T-helper 17 cell (primary cell): ENCODE measurements around the gene COPS9. TPM values are rescaled to one million over a fixed set of nuclear protein-coding genes. Genes with fewer than 3 reads are reported as not detected.

Source experiments
- ATAC-seq: fragments of 150-1000 bp; cut with Tn5 transposase; 2 replicates; pipeline ENCODE4 v1.10.0; 2021; ENCODE audit warnings: mild to moderate bottlenecking, moderate library complexity
- DNase-seq, 3 donors: peaks; one replicate each; pipeline versions ENCODE4 v3.0.0 to v3.0.0-alpha.2; 2020 to 2021
- H3K9me3 ChIP-seq: one replicate; pipeline ENCODE4 v1.7.0; 2013; ENCODE audit warnings: low read length, mild to moderate bottlenecking; ENCODE audit not compliant: control insufficient read depth, poor library complexity, severe bottlenecking
- H3K27ac Mint-ChIP-seq: one replicate; pipeline ENCODE4 v1.8.0; 2022; ENCODE audit warnings: mild to moderate bottlenecking, moderate library complexity, mixed read lengths
- H3K27me3 Mint-ChIP-seq: one replicate; pipeline ENCODE4 v1.8.0; 2022; ENCODE audit warnings: mixed read lengths
- H3K36me3 Mint-ChIP-seq: one replicate; pipeline ENCODE4 v1.8.0; 2022; ENCODE audit warnings: low read depth, mixed read lengths
- H3K4me1 Mint-ChIP-seq: one replicate; pipeline ENCODE4 v1.8.0; 2022; ENCODE audit warnings: mild to moderate bottlenecking, mixed read lengths
- H3K4me3 Mint-ChIP-seq: one replicate; pipeline ENCODE4 v1.8.0; 2022; ENCODE audit warnings: mild to moderate bottlenecking, moderate library complexity, mixed read lengths
- total RNA-seq, 4 donors: library from RNA in 2 of 4; stranded (reverse) in 2 of 4; gene quantifications; one replicate each; pipeline ENCODE4 v1.2.3 and lab custom pipeline; 2022 to 2026

The COPS9 gene
- total RNA-seq, 2 donors from 2014 or later = 65.0 to 74.0 TPM

DNA sequence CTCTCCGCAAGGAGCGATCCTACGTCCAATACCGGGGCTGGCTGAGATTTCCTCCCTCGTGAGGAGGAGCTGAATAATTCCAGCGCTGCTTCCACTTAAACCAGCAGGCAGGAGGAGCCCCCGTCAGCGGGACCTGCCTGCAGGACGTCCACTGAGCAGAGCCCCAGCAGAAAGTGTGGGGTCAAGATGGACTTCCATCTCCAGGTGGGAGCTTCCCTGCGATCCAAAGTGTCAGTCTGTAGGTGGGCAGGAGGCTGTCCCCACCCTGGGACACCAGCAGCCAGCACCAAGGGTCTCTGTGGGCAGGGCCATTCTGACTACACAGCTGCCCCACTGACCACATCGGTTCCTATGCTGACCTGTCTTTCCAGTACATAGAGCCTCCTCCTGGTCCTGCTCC lies 4.8 kb upstream of the COPS9 start:
- no peaks in the 10 kb centered on the region for H3K36me3 Mint-ChIP-seq
- DNase-seq (no peak), ATAC-seq (no peak)
- H3K27me3 Mint-ChIP-seq = peaks cover 16% of the 10 kb centered on the region
- H3K4me3 Mint-ChIP-seq = no peak overlapping the region
- no peaks in the 10 kb centered on the region for H3K9me3 ChIP-seq
- H3K4me1 Mint-ChIP-seq = peaks cover 11% of the 10 kb centered on the region
- H3K27ac Mint-ChIP-seq = no peak overlapping the region

DNA sequence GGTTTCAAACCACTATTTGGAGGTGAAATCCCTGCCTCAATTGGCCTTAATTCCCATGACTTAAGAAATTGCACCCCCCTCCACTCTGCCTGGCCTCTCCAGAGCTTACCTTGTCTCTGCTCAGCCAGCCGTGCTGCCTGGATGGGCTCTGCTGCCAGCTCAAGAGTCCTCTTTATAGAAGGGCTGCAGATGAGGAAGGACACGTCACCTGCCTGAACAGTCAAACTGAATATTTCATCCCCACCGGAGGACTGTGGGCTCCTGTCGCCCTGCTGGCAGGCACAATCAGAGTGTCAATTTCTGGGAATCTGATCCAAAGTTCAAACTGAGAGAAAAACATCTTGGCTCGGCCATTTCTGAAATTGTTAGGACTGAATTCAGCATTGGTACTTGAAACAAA lies 4.4 kb upstream of the COPS9 start, which contains the start of gene OTOS:
OTOS (minus strand) TSS at position 148 of the 400 bp plus-strand sequence. CDS start 332 bp downstream, outside the sequence.
- H3K9me3 ChIP-seq = no peaks in the 10 kb centered on the region
- Mint-ChIP-seq H3K27me3 (peaks cover 16% of the 10 kb centered on the region), H3K4me1 (peaks cover 13% of the 10 kb centered on the region), H3K36me3 (no peaks in the 10 kb centered on the region), H3K4me3 (no peak within 1 kb of the TSS), H3K27ac (no peak within 1 kb of the TSS)
- ATAC-seq (no peak), DNase-seq (no peak)

GRCh38 chr2:240139666-240140393 lies 3.7 kb upstream of the COPS9 start:
- Mint-ChIP-seq H3K4me1 (peaks cover 19% of the 10 kb centered on the region), H3K27me3 (peaks cover 16% of the 10 kb centered on the region)

GRCh38 chr2:240139011-240139441 lies 2.9 kb upstream of the COPS9 start:
- Mint-ChIP-seq H3K4me1 (peaks cover 26% of the 10 kb centered on the region), H3K4me3 (no peak overlapping the region), H3K36me3 (no peaks in the 10 kb centered on the region), H3K27ac (no peak overlapping the region), H3K27me3 (peaks cover 16% of the 10 kb centered on the region)
- no peaks in the 10 kb centered on the region for H3K9me3 ChIP-seq
- DNase-seq (no peak), ATAC-seq (no peak)

More at GRCh38 chr2:240139666-240140393, 3.7 kb upstream of the COPS9 start:
- ATAC-seq (no peak), DNase-seq (no peak)
- no peak overlapping the region for H3K27ac Mint-ChIP-seq
- no peak overlapping the region for H3K4me3 Mint-ChIP-seq
- H3K36me3 Mint-ChIP-seq = no peaks in the 10 kb centered on the region
- H3K9me3 ChIP-seq = no peaks in the 10 kb centered on the region

DNA sequence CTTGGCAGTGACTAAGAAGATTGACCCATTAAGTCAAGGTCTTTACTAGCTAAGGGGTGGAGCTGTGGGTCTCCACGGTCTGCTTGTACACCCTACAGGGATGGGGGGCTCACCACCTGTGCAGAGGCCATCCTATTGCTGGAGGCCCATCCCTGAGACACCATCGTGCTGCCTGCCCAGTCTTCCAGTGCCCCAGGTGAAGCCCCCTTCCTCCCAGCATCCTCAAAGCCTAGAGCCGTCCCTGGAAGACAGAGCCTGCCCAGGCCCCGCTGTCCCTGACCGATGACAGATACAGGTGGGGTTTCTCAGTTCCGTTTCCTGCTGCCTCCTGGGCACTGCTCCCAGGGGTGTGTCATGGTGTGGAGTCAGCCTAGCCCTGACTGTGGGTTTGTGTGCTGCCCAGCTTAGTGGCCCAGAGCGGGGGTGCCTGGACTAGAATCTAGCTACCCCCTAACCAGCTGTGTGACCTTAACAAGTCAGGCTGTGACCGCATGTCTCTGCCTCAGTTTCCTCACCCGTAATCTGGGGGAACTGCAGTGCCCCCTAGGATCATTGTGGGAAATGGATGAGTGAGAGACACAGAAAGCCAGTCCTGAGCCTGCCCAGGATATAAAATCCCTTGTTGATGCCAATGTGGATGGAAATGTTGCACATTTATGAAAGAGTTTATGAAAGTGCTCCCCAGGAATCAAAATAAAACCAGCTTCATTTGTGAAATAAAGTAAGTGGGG lies 2.3 kb upstream of the COPS9 start:
- ATAC-seq = no peak
- Mint-ChIP-seq H3K27ac (no peak overlapping the region), H3K4me1 (peaks cover 26% of the 10 kb centered on the region), H3K36me3 (no peaks in the 10 kb centered on the region), H3K4me3 (peak overlapping the region; percentile 93), H3K27me3 (peaks cover 16% of the 10 kb centered on the region)
- no peak for DNase-seq
- no peaks in the 10 kb centered on the region for H3K9me3 ChIP-seq

- peak overlapping the region; percentile 88 for H3K27ac Mint-ChIP-seq
- DNase-seq (no peak), ATAC-seq (no peak)
- no peaks in the 10 kb centered on the region for H3K9me3 ChIP-seq
- H3K4me1 Mint-ChIP-seq = peaks cover 28% of the 10 kb centered on the region
- H3K4me3 Mint-ChIP-seq = peak overlapping the region; percentile 93
- H3K27me3 Mint-ChIP-seq = peaks cover 10% of the 10 kb centered on the region
- H3K36me3 Mint-ChIP-seq = no peaks in the 10 kb centered on the region
These were observed 1.6 kb upstream of the COPS9 start for GRCh38 chr2:240137596-240138253.

- no peaks in the 10 kb centered on the region for H3K36me3 Mint-ChIP-seq
- peaks cover 28% of the 10 kb centered on the region for H3K4me1 Mint-ChIP-seq
- DNase-seq (no peak), ATAC-seq (peak; percentile 33)
- H3K9me3 ChIP-seq = no peaks in the 10 kb centered on the region
- peak overlapping the region; percentile 88 for H3K27ac Mint-ChIP-seq
- peaks cover 6% of the 10 kb centered on the region for H3K27me3 Mint-ChIP-seq
- H3K4me3 Mint-ChIP-seq = peak overlapping the region; percentile 93
These were observed 677 bp upstream of the COPS9 start for GRCh38 chr2:240136671-240137292.

DNA sequence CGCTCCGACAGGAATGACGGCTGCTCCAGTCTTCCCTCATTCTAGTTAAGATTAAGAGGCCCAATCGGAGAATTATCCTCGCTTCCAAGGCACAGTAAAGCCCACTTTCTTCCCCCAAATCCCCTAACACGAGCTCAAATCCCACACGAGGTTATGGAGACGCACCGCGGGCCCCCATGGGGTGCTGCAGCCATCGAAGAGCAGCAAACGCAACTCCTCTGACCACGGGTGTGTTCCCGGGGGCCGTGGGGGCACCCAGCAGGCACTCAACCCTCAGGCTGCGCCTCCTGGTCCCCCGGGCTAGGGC lies 446 bp downstream of the COPS9 start:
- H3K4me1 Mint-ChIP-seq = peaks cover 28% of the 10 kb centered on the region

GRCh38 chr2:240134956-240135520 lies 1.1 kb downstream of the COPS9 start:
- Mint-ChIP-seq H3K27me3 (no peaks in the 10 kb centered on the region), H3K4me3 (peak overlapping the region; percentile 93), H3K4me1 (peaks cover 28% of the 10 kb centered on the region), H3K27ac (peak overlapping the region; percentile 88), H3K36me3 (no peaks in the 10 kb centered on the region)
- DNase-seq (no peak), ATAC-seq (no peak)
- no peaks in the 10 kb centered on the region for H3K9me3 ChIP-seq

More for the DNA sequence above, 446 bp downstream of the COPS9 start:
- H3K27ac Mint-ChIP-seq = peak overlapping the region; percentile 88
- H3K27me3 Mint-ChIP-seq = no peaks in the 10 kb centered on the region
- no peaks in the 10 kb centered on the region for H3K36me3 Mint-ChIP-seq
- ATAC-seq = peak; percentile 20
- peak overlapping the region; percentile 93 for H3K4me3 Mint-ChIP-seq
- no peaks in the 10 kb centered on the region for H3K9me3 ChIP-seq
- DNase-seq = no peak

DNA sequence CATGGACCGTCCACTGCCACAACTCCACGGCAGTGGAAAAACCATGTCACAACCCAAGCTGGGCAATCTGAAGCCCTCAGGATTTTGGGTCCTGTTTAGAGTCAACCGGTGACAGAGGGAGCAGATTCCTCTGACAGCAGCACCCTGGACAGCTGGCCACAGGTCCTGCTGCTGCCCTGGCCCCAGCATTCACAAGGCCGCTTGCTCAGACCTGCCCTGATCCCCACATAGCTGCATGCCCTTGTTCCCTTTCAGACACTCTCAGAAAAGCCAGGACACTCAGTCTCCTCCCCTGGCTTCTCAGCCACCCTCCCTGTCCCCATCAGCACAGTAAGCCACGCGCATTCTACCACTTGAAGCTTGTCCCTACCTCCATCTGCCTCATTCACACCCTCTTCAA lies 1.6 kb downstream of the COPS9 start:
- peaks cover 28% of the 10 kb centered on the region for H3K4me1 Mint-ChIP-seq
- H3K27me3 Mint-ChIP-seq = no peaks in the 10 kb centered on the region
- peak overlapping the region; percentile 93 for H3K4me3 Mint-ChIP-seq
- DNase-seq (no peak), ATAC-seq (no peak)
- H3K27ac Mint-ChIP-seq = no peak overlapping the region
- H3K9me3 ChIP-seq = no peaks in the 10 kb centered on the region
- H3K36me3 Mint-ChIP-seq = no peaks in the 10 kb centered on the region

DNA sequence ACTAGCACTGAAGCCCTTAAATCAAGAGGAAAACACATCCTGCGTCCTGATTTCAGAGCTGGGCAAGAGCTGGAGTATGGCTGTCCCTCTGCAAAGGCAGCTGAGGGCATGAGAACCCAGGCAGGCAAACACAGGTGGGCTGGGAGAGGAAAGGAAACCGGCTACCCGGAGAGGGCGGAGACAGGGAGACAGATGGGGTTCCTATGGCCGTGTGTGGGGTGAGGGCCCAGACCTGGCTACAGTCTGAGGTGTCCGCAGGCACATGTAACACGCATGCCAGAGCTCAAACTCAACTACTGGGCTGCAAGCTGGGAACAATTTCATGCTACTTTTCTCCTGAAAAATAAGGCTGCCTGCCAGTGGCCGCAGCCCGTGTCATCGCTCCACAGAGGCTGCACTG lies 2.7 kb downstream of the COPS9 start:
- no peaks in the 10 kb centered on the region for H3K36me3 Mint-ChIP-seq
- H3K4me1 Mint-ChIP-seq = peaks cover 28% of the 10 kb centered on the region
- no peaks in the 10 kb centered on the region for H3K27me3 Mint-ChIP-seq
- no peak overlapping the region for H3K27ac Mint-ChIP-seq
- no peaks in the 10 kb centered on the region for H3K9me3 ChIP-seq
- DNase-seq (no peak), ATAC-seq (no peak)
- no peak overlapping the region for H3K4me3 Mint-ChIP-seq

DNA sequence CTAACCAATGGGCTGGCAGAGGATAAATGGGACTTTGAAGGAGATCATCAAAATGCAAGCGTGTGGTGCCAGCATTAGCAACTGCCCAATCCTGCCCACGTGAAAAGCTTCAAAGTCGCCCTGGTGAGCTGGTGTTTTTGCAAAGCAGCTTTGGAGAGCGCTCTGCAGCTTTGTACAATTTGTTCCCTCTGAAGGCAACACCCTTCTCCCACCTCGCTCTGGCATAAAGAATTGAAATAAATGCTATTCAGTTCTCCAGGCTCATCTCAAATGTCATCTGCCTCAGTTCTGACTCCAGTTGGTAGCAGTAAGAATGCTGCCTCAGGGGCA lies 3.5 kb downstream of the COPS9 start:
- H3K4me3 Mint-ChIP-seq = no peak overlapping the region
- peaks cover 2% of the 10 kb centered on the region for H3K36me3 Mint-ChIP-seq
- peaks cover 28% of the 10 kb centered on the region for H3K4me1 Mint-ChIP-seq
- no peak for ATAC-seq
- H3K9me3 ChIP-seq = no peaks in the 10 kb centered on the region
- no peaks in the 10 kb centered on the region for H3K27me3 Mint-ChIP-seq
- no peak for DNase-seq
- no peak overlapping the region for H3K27ac Mint-ChIP-seq
